Right lung (tissue), 10 donors: ENCODE results near the gene BRINP3. TPM values are rescaled to one million over a fixed set of nuclear protein-coding genes. Genes with fewer than 3 reads are reported as not detected.
"Not testable (repeated sequence)": the region's sequence is repeated elsewhere in the genome, so short reads cannot be mapped to it uniquely, and the experiment has no call there.

Experiments
- DNase-seq, 2 donors: peaks; one replicate each; pipeline ENCODE4 v3.0.0-alpha.2; 2013
- long read RNA-seq, 8 donors: transcript quantifications; one replicate each; lab custom pipeline, GENCODE V29; 2026
- polyA plus RNA-seq, 5 donors: library from polyadenylated mRNA; unstranded; fragments of 120-200 nt; gene quantifications; one replicate each; pipeline versions ENCODE4 v1.2.1 to v1.2.3, GENCODE V29; 2013; ENCODE audit warnings: inconsistent platforms in 1 of 5, low replicate concordance in 1 of 5; ENCODE audit not compliant: insufficient read length in 5 of 5, insufficient read depth in 1 of 5

Gene BRINP3
- polyA plus RNA-seq, result 10 to 100 TPM in 3 of 5 donors, 1 to 10 TPM in 2; 6.7 to 13.5 (median 11.1) TPM
- long read RNA-seq, donor 1, result 0 reads
- long read RNA-seq, donor 2, result 0 reads
- long read RNA-seq, donor 3, result 0 reads
- long read RNA-seq, donor 4, result 0 reads
- long read RNA-seq, donor 5, result 0 reads
- long read RNA-seq, donor 6, result 0 reads
- long read RNA-seq, donor 7, result 0 reads
- long read RNA-seq, donor 8, result 0 reads

DNA sequence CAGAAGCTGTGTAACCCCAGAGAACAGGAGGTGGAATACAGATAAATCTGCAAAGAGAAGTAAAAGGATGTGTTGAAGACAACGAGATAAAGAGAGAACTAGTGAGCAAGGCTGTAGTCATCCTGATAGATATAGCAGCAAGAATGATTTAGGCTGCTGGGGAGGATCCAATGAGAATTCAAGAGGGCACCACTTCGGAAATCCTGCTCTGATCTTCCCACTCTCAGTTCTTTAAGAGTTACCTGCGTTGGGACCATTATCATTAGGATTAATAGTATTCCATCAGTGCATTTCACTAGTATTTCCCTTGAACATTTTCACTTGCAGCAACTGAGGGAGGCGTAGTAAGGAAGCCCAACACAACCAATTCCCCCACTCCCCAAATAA is at the start of gene BRINP3:
Gene BRINP3 (minus strand): TSS at position 103 of the 387 bp plus-strand sequence.
- DNase-seq, result no peak

DNA sequence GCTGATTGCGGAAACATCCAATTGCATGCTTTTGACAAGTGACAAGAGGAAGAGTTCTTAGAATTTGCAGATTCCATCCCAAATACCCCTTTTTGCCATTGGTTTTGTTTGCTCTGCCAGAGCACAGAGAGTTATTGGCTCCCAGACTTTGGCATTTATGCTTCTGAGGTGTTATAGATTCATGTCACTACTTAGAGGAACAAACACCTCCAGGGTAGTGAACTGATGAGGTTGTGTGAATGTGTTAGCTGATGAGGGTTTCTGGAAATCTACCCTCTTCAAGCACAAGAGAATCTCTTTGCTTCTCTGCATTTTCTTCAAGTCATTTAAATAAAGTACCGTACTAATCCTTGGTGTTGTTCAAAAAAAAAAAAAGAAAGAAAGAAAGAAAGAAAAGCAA is 33.9 kb upstream of the BRINP3 start:
- no peak for DNase-seq

DNA sequence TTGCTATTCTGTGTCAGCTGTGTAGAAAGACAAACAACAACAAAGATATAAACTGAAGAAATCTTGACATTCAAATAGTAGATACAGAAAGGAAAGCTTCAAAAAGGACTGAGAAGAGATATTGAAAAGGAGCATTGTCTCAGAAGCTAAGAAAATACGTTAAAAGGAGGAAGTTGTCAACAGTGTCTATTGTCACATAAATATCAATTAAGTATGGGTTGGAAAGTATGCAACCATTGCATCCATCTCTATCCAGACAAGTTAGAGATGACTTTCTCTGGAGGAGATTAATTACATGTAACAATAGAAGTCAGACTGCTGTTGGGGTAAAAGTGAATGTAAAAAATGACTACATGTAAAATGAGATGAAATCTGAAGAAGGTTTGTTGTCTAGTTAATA is 29.7 kb upstream of the BRINP3 start:
- no peak for DNase-seq

DNA sequence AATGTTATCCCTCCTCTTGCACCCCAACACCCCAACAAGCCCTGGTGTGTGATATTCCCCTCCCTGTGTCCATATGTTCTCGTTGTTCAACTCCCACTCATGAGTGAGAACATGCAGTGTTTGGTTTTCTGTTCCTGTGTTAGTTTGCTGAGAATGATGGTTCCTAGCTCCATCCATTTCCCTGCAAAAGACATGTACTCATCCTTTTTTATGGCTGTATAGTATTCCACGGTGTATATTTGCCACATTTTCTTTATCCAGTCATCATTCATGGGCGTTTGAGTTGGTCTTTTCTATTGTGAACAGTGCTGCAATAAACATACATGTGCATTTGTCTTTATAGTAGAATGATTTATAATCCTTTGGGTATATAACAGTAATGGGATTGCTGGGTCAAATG is 26.9 kb upstream of the BRINP3 start:
- not testable (repeated sequence) for DNase-seq

DNA sequence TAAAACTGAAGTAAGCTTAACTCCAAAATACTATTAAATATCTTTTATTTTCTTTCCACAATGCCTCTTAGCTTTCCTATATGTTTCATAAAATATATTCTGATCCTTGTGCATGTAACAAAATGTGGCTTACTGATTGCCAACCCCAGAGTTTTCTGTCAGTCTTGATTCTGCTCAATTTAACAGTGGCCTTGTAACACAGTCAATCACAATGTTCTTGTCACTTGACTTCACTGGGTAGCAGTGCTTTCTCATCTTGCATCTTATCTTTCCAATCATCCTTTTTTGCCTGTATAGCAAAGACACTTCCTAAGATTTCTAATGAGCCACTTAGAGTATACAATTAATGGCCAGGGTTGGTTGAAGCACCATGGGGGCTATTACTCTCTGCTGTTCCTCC is 19.9 kb upstream of the BRINP3 start:
- no peak for DNase-seq

DNA sequence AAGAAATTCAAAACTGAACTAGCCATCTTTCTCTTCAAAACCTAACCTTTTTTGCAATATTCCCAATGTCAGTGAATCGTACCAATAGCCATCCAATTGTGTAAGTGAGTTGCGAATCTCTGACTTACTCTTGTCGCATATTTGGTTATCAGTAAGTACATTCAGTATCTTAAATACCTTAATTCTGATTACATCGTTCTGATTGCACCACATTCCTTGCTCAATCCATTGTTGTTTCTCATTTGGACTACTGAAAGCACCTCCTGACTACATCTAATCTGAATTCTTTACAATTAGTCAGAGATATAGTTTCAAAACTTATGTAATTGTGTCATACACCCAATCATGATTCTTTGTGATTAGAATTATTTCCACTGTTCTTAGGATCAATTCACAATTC is 16.8 kb upstream of the BRINP3 start:
- DNase-seq, result no peak

DNA sequence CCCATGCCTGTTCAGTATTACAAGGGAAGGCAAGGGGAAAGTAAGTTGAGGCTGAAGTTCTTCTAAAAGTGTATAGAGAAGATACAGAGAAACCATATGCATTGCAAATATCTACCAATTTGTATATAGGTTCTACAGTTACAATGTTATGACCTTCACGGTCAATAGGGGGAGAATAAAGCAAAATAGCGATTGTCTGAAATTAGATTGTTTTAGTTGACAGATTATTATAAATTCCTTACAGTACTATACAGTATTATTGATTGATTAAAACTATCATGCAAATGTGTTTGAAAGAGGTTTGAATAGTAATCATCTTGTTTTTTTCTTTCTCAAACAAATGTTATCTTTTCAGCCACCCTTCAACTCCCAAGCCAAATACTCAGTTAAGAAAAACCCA is 13.7 kb upstream of the BRINP3 start:
- no peak for DNase-seq

DNA sequence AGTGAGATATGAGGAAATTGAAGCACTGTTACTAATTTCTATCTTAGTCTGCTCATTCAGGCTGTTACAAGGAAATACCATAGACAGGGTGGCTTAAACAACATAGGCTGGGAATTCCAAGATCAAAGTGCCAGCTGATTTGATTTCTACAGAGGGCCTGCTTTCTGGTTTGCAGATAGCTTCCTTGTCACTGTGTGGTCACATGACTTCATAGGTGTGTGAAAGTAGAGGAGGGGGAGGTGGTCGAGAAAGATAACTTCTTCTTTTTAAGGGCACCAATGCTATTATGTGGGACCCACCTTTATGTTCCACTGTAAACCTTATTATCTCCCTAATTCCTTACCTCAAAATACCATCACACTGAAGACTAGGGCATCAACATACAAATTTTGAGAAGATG is 6.4 kb upstream of the BRINP3 start:
- no peak for DNase-seq

DNA sequence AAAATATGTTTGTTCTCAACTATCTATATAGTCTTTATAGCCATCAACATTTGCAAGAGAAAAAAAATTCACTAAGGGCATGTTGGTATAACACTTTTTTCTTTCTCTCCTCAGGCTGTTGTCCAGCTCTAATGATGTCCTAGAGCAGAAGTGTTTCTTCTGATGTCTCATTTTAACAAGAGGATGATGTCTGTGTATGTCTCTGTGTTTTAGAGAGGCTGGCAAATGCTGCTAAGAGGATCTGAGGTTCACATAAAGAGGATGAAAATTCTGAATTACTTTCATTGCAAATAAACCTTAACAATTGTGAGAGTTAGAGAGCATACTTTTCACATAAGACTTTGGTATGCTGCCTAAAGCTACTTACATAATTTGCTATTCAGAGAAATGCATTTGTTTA is 2.6 kb upstream of the BRINP3 start:
- DNase-seq, result no peak

DNA sequence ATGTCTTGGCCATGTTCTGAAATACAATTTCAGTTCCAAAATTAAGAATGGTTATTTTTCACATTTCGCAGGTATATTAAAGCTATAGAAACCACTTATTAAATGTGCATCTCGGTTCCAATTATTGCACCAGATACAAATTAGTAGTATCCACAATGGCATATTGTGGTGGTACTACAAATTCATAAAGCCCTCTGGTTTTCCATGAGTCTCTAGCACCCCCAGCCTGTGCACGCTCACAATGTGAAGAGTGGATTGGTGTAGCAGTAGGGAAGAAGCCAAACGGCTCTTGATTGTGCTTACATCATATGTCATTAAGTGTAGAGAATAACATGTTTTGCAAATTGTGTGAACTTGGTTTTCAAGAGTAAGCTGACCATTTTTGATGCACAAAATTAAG is 1.9 kb upstream of the BRINP3 start:
- DNase-seq, result no peak

DNA sequence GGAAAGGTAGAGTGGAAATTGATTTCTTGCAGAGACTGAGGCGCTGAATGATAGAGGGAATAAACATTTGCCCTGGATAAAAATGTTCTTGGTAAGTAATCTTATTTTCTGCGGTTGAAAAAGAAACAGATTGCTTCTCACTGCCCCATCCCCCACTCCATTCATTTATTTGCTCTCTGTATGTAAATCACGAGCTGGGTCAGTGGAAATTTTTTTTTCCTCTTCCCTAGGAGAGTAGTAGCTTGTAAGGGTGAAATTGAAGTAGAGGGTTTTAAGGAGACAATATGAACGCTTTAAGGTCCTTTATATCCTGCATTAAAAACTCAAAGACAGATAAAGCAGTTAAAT is 1.4 kb upstream of the BRINP3 start:
- no peak for DNase-seq

DNA sequence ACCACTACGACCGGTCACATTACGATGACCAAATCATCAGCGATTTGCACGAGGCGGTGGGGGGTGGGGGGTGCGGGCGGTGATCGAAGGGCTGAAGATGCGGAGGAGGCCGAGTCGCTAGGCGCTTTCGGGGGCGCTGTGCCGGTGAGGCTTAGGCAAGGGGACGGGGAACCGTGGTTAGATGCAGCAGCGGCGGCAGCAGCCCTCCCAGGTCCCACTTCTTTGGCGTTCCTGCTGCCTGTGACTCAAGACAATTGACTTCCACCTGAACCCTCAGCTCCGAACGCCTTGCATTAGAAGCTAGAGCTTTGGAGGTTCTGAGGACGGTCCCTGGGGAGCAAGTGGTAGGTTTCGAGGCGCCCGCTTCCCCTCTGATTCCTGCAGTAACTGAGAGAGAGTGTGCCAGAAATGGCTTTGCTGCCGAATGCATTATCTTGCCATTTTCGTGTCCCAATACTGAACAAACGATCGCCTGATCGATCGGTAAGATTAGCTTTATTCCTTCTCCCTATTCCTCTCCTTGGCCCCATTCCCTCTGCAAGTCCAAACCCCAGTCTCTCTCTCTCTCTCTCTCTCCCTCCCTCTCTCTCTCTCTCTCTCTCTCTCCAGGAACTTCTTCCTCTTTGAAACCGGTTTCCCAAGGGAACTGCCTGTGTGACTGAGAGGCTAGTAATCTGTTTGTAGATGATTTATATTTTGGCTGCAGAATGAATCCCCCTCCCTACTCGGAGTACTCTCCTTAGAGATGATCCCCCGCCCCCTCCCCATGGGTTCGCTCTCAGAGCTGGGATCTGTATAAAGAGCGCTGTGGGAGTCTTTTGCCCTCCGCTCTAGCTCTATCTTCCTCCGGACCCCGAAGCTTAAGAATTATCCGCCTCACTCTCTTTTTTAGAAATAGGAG is 735 bp upstream of the BRINP3 start:
- DNase-seq, result peak; percentile 70 to 75

DNA sequence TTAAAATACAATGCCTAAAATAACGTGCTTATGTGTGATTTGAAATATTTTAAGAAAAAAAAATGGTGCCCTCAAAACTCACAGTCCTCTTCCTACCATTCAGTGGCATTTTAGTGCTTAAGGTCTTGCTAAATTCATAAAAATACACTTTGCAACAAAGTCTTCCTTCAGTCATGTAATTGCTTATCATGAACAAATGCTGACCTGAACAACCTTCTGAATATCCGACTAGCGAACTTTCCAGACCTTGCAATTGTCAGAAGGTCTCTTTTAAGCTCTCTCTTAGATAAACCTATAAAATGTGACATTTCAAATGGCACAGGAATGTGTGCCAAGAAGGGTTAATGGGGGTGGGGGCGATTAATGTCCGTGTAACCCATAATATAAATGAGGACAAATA is 858 bp downstream of the BRINP3 start:
- DNase-seq, result no peak

DNA sequence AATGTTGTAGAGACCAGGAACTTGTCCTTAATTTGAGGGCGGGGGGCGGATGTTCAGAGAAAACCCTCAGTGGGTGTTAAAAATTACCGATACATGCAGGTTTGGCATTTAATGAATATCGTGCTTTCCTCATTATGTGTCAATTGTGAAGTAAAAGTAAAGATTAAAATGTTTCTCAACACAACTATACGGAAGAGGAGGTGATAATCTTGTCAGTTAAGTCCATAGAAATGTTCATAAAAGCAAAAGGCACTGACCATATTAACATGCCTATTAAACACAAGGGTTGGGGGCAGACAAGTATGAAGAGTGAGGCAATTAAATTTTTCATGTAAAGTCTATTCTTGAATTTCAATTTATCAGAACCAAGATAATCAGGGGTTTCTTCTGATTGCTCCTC is 1.3 kb downstream of the BRINP3 start:
- DNase-seq, result no peak

DNA sequence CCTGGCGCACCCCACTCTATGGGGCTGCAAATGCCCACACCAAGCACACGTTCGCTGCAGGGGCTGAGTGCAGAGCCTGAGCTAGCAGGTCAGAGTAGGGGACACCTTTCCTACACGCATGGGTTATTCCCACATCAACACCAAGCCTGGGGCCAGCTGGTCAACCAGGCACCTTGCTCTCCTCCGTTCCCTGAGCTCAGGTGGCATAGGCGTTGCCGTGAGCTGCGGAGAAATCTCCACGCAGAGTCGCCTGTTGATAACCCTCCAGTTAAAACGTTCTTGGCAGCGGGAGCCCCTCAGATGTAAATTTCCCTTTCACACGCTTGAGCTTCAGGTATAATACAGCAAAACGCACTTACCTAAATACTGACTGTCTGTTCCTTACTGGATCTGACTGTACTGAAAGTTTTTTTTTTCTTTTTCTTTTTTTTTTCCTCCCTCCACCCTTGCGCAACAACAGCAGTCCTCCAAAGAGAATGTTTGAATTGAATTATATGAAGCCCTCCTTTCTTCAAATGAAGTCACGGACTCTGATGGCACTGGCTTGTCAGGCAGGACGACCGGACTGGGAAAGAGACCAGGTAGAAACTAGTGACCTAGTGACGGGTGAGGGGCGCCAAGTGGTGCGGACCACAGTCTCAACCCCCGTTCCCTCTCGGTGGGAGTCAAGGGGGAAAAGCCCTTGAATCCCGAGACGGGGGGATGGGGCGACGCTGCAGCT is 2.1 kb downstream of the BRINP3 start:
- DNase-seq, result peak; percentile 42 to 52

DNA sequence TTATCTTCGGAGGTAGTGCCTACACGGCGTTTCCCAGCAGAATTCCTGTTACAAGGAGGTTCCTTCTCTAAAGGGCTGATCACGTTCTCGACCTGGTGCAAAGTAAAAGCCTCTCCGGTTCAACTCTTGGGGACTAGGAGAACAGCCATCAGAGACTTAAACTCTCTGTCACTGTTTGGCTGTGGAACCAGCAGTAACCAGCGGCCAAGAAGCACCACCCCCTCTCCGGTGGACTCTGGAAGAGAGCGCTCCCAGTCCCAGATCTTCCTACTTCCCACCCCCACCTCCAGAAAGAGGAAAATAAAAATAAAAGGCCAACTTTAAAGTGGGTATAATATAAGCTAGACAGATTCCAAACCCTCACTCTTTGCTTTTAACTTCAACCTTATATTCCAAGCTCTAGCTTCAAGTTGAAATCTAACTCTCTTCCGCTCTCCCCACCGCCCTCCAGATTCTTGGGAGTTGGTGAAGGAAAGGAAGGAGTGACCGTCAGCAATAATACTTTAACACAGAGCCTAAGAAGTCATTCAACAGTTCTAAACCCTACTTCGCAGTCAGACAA is 2.9 kb downstream of the BRINP3 start:
- DNase-seq, result no peak

DNA sequence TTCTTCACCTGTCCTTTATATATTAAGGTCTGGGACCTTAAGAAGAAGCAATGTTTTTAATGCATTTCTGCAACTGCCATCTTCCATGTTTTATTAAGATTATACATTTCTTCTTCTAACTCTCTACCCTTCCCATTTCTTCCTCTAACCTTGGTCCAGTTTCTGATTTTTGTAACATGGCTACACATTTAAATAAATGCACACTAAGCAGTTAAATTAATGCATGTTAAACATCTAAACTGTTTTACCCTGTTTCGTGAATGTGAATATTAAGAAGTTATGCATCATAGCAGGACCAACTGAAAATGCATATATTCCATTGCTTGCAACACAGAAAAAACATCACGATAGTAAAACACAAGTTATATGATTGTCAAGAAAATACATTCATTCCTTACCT is 3.7 kb downstream of the BRINP3 start:
- DNase-seq, result no peak

DNA sequence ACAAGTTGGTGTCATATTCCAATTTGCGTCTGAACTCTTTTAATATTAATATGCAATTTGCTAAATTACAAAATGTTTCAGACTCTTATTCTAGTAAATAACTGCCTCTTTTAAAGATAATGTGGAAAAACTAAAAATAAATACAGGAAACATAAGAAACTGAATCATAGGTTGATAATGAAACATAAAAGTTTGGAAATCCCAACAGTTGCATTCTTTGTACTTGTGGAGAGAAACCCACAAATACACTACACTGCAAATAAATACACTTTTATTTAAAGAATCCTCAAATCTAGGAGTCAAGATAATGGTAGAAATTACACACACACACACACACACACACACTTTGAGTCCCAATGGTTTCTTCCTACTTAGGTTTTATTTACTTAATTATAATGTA is 5.2 kb downstream of the BRINP3 start:
- no peak for DNase-seq

DNA sequence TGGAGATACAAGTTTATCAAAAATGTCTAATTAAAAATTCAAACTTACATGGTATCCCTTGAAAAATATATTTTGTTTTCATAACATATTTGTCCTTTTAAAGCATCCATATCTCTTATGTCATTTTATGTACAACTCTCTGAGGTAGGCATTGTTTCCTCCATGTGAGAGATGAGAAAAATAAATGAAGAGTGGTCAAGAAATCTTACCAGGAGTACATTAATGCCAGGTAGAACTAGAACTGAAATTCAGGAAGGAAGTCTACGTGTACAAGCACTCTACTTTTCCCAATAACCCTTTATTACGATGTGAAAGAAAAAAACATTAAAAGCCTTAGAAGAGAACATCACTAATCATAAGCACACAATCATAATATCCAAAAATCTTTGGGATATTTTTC is 5.6 kb downstream of the BRINP3 start:
- DNase-seq, result no peak

DNA sequence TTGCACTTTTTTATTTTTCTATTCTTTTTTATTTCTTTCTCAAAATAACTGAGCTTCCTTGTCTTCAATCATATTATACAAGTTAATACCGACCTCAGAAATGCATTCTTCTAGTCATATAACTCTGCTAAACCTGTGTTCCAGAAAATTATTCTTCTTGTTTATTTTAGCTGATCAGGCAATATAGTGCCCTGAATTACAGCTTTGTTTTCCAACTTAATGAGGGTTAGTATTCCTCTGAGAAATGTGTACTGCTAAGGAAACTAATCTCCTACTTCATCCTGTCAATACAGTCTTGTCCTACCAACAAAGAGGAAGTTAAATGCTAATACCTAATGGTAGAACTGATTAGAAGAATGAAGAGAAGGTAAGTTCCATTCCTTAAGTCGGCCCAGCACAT is 13.0 kb downstream of the BRINP3 start:
- no peak for DNase-seq

DNA sequence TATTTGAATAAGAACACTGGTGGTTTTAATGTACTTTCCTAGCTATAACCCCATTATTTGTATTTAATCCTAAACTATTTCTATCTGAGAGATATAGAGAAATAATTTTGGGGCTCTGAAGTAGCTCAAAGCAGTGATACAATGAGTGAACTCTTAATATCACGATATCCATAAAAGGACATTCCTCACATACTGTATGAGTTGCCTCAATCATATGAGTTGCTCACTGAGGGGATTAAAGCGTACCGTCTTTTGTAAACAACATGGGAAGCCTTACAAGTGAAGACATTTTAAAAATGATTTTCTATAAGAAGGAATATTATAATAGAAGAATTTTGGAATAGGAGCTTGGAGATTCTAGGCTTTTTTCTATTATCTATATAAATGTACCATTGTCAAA is 21.5 kb downstream of the BRINP3 start:
- no peak for DNase-seq

DNA sequence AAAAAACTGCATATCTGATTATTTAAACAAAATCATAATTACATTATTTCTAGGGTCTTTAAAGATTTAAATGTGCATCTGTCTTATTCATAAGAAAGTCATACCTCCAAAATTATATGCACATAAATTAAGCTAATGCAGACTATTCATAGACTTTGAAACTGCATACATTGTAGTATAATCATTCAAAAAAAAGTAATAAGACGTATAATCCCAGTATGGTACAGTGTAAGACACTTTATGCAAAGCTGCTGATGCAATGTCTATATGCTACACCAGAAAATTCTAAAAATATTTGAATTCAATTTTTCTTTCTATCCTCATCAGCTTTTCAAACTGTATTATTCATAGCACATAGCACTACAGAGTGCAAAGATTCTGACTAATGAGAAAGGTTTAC is 22.0 kb downstream of the BRINP3 start:
- no peak for DNase-seq

DNA sequence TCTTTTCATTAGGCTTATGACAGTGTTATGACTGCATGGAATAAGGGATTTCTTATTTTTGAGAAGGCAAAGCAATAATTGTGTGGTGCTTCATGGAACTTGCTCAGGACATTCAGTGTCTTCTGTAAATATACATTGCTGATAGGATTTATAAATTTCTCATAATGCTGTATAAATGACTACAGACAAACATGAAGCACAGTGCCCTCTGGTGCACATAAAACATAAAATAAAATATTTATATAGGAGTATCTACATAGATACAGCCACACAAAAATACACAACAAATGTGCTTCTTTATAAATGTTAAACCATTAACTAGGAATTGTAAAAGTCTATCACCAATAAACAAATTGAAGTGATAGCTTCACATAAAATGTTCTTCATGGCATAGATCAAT is 24.1 kb downstream of the BRINP3 start:
- no peak for DNase-seq
